HepG2 (cell line): ENCODE results near the gene ASTN2. TPM values are rescaled to one million over a fixed set of nuclear protein-coding genes. Genes with fewer than 3 reads are reported as not detected.

Source experiments
- ATM ChIP-seq: fragments of 450-650 bp; IDR thresholded peaks from 2 replicates; pipeline ENCODE4 v1.7.1; 2017; ENCODE audit warnings: mild to moderate bottlenecking, borderline replicate concordance
- BORCS8-MEF2B ChIP-seq: sonication (generic); formaldehyde crosslinking; IDR thresholded peaks from 2 replicates; pipeline ENCODE4 v1.8.0; 2022; ENCODE audit warnings: mild to moderate bottlenecking, missing genetic modification reagents
- ELF1 ChIP-seq: sonication (generic); formaldehyde crosslinking; IDR thresholded peaks from 2 replicates; pipeline ENCODE4 v1.4.0; 2020; ENCODE audit warnings: missing genetic modification reagents
- GZF1 ChIP-seq: sonication (generic); formaldehyde crosslinking; IDR thresholded peaks from 2 replicates; pipeline ENCODE4 v1.5.1; 2020; ENCODE audit warnings: mild to moderate bottlenecking, missing genetic modification reagents
- HNF4A ChIP-seq: sonication (generic); formaldehyde crosslinking; IDR thresholded peaks from 2 replicates; pipeline ENCODE4 v1.4.0; 2020; ENCODE audit warnings: missing genetic modification reagents
- IRF2 ChIP-seq: IDR thresholded peaks from 2 replicates; pipeline ENCODE4 v1.6.1; 2018; ENCODE audit warnings: missing genetic modification reagents, missing compliant biosample characterization
- KLF16 ChIP-seq, 2 experiments: sonication (generic) in 1 of 2; formaldehyde crosslinking in 1 of 2; IDR thresholded peaks; 2 replicates each; pipeline versions ENCODE4 v1.6.1 to v1.8.0; 2016 to 2023; ENCODE audit warnings: missing genetic modification reagents in 2 of 2, missing compliant biosample characterization in 1 of 2
- MAFK ChIP-seq, 2 experiments: IDR thresholded peaks in 1 of 2; conservative IDR thresholded peaks in 1 of 2; 2 replicates each; pipeline ENCODE4 v1.6.1; 2011; ENCODE audit warnings: improper control_type of control experiment in 2 of 2, low read length in 2 of 2
- MXI1 ChIP-seq: IDR thresholded peaks from 3 replicates; pipeline ENCODE4 v1.6.1; 2012; ENCODE audit warnings: low read depth, low read length, inconsistent platforms, borderline replicate concordance
- NAIF1 ChIP-seq: sonication (generic); formaldehyde crosslinking; IDR thresholded peaks from 2 replicates; pipeline ENCODE4 v1.5.0; 2020; ENCODE audit warnings: mild to moderate bottlenecking, missing genetic modification reagents, borderline replicate concordance
- SMC3 ChIP-seq: IDR thresholded peaks from 2 replicates; pipeline ENCODE4 v1.6.1; 2011; ENCODE audit warnings: low read length, improper control_type of control experiment
- TBP ChIP-seq: sonication (generic); formaldehyde crosslinking; IDR thresholded peaks from 2 replicates; pipeline ENCODE4 v1.5.0; 2020; ENCODE audit warnings: missing genetic modification reagents
- ZNF101 ChIP-seq: sonication (generic); formaldehyde crosslinking; IDR thresholded peaks from 2 replicates; pipeline ENCODE4 v1.4.0; 2020; ENCODE audit warnings: mild to moderate bottlenecking, low read depth, missing genetic modification reagents, borderline replicate concordance
- ZNF205 ChIP-seq: IDR thresholded peaks from 2 replicates; pipeline ENCODE4 v1.6.1; 2018; ENCODE audit warnings: missing biosample characterization, missing genetic modification reagents
- ZNF354B ChIP-seq: sonication (generic); formaldehyde crosslinking; IDR thresholded peaks from 2 replicates; pipeline ENCODE4 v1.8.0; 2022; ENCODE audit warnings: mild to moderate bottlenecking, missing genetic modification reagents
- ZNF577 ChIP-seq: sonication (generic); formaldehyde crosslinking; IDR thresholded peaks from 2 replicates; pipeline ENCODE4 v1.4.0; 2020; ENCODE audit warnings: mild to moderate bottlenecking, low read depth, missing genetic modification reagents, borderline replicate concordance
- polyA plus RNA-seq, 8 experiments: library from polyadenylated mRNA; depleted of rRNA in 3 of 8; stranded (reverse) in 7 of 8; unstranded in 1 of 8; fragments of >200 nt; fragmentation: Illumina TruSeq in 4 of 8; extraction: Trizol in 4 of 8; gene quantifications; 2 replicates each; pipeline versions ENCODE4 v1.2.1 to v1.2.3, GENCODE V29; 2011 to 2016; ENCODE audit warnings: low read depth in 4 of 8, missing spikeins in 1 of 8, mixed read lengths in 1 of 8; ENCODE audit not compliant: insufficient read depth in 1 of 8
- total RNA-seq, 5 experiments: library from RNA; depleted of rRNA; stranded (reverse); fragments of >200 nt; fragmentation: Illumina TruSeq; extraction: Trizol; gene quantifications; 2 replicates each; pipeline ENCODE4 v1.2.3, GENCODE V29; 2016; ENCODE audit warnings: low read depth in 1 of 5
- TF ChIP-seq, protein P1 (sequence below): sonication (generic); formaldehyde crosslinking; IDR thresholded peaks from 2 replicates; pipeline ENCODE4 v1.5.0; 2020; ENCODE audit warnings: missing genetic modification reagents
- TF ChIP-seq, protein P2 (sequence below): sonication (generic); formaldehyde crosslinking; IDR thresholded peaks from 2 replicates; pipeline ENCODE4 v1.4.0; 2020; ENCODE audit warnings: mild to moderate bottlenecking, missing genetic modification reagents
- TF ChIP-seq, protein P3 (sequence below): sonication (generic); formaldehyde crosslinking; IDR thresholded peaks from 2 replicates; pipeline ENCODE4 v1.9.0; 2021; ENCODE audit warnings: missing genetic modification reagents, borderline replicate concordance
- TF ChIP-seq, protein P4 (sequence below): sonication (generic); formaldehyde crosslinking; IDR thresholded peaks from 2 replicates; pipeline ENCODE4 v1.8.0; 2022; ENCODE audit warnings: mild to moderate bottlenecking, missing genetic modification reagents, moderate library complexity
- TF ChIP-seq, protein P5 (sequence below): sonication (generic); formaldehyde crosslinking; IDR thresholded peaks from 2 replicates; pipeline ENCODE4 v1.4.0; 2020; ENCODE audit warnings: missing genetic modification reagents, borderline replicate concordance

Gene ASTN2
- total and polyA plus RNA-seq, 2 of the 13 experiments (the other 11 are each of a cell fraction or from before 2014, with no cell fraction given): 5.2 to 13.5 TPM

DNA sequence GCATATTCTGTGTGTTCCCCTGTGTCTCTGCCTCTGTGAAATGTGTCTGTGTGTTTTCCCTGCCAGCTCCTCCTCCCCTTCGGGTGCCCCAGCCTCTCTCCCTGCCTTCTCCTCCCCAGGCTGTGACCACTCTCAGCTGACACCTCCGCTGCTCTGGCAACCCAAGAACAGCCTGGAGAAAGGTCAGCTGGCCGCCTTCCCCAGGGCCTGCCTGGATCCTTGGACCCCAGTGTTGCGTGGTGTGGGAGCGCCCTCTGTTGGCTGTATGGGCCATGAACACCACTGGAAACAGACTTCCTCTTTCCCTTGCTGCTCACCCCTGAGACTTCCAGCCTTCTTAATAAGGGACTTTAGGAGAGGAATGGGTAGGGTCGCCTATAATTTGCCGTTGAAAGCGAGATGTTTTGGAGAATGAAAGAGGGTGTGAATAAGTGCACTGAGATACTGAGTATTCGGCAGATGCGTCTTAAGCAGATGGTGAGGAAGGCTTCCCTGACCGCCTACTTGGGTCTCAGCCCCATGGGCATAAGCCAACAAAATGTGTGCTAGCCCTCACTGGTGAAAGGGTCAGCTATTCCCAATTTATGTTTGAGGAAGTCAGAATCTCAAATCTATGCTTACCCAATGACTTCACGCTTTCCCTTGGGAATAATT is 842.6 kb downstream of the ASTN2 start (continued):
- TF ChIP-seq IRF2 (CRISPR knock-in tag) (peak; percentile 72; the same call in 1 of the 2 replicates), ATM (no peak), BORCS8-MEF2B (CRISPR knock-in tag) (no peak), TBP (CRISPR knock-in tag) (no peak), KLF16 (CRISPR knock-in tag; IDR thresholded peaks at IDR 0.05) (no peak), ZNF205 (CRISPR knock-in tag) (no peak), SMC3 (peak; percentile 87), HNF4A (peak; percentile 38), ZNF577 (no peak), ZNF101 (CRISPR knock-in tag) (no peak), GZF1 (no peak), ELF1 (CRISPR knock-in tag) (no peak; the same call in 1 of the 2 replicates), ZNF354B (CRISPR knock-in tag) (no peak), MXI1 (no peak), NAIF1 (CRISPR knock-in tag) (no peak), MAFK (conservative IDR thresholded peaks at IDR 0.05 in 1 of 2, IDR thresholded peaks at IDR 0.05 in 1 of 2; ENCODE audit: low read length in 2 of 2) (no peak)
- TF ChIP-seq, protein P1, sequence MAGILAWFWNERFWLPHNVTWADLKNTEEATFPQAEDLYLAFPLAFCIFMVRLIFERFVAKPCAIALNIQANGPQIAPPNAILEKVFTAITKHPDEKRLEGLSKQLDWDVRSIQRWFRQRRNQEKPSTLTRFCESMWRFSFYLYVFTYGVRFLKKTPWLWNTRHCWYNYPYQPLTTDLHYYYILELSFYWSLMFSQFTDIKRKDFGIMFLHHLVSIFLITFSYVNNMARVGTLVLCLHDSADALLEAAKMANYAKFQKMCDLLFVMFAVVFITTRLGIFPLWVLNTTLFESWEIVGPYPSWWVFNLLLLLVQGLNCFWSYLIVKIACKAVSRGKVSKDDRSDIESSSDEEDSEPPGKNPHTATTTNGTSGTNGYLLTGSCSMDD: no peak
- TF ChIP-seq, protein P2, sequence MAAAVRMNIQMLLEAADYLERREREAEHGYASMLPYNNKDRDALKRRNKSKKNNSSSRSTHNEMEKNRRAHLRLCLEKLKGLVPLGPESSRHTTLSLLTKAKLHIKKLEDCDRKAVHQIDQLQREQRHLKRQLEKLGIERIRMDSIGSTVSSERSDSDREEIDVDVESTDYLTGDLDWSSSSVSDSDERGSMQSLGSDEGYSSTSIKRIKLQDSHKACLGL (CRISPR knock-in tag): no peak
- TF ChIP-seq, protein P3, sequence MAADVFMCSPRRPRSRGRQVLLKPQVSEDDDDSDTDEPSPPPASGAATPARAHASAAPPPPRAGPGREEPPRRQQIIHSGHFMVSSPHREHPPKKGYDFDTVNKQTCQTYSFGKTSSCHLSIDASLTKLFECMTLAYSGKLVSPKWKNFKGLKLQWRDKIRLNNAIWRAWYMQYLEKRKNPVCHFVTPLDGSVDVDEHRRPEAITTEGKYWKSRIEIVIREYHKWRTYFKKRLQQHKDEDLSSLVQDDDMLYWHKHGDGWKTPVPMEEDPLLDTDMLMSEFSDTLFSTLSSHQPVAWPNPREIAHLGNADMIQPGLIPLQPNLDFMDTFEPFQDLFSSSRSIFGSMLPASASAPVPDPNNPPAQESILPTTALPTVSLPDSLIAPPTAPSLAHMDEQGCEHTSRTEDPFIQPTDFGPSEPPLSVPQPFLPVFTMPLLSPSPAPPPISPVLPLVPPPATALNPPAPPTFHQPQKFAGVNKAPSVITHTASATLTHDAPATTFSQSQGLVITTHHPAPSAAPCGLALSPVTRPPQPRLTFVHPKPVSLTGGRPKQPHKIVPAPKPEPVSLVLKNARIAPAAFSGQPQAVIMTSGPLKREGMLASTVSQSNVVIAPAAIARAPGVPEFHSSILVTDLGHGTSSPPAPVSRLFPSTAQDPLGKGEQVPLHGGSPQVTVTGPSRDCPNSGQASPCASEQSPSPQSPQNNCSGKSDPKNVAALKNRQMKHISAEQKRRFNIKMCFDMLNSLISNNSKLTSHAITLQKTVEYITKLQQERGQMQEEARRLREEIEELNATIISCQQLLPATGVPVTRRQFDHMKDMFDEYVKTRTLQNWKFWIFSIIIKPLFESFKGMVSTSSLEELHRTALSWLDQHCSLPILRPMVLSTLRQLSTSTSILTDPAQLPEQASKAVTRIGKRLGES (CRISPR knock-in tag): no peak
- TF ChIP-seq, protein P4, sequence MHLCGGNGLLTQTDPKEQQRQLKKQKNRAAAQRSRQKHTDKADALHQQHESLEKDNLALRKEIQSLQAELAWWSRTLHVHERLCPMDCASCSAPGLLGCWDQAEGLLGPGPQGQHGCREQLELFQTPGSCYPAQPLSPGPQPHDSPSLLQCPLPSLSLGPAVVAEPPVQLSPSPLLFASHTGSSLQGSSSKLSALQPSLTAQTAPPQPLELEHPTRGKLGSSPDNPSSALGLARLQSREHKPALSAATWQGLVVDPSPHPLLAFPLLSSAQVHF (CRISPR knock-in tag): no peak
- TF ChIP-seq, protein P5, sequence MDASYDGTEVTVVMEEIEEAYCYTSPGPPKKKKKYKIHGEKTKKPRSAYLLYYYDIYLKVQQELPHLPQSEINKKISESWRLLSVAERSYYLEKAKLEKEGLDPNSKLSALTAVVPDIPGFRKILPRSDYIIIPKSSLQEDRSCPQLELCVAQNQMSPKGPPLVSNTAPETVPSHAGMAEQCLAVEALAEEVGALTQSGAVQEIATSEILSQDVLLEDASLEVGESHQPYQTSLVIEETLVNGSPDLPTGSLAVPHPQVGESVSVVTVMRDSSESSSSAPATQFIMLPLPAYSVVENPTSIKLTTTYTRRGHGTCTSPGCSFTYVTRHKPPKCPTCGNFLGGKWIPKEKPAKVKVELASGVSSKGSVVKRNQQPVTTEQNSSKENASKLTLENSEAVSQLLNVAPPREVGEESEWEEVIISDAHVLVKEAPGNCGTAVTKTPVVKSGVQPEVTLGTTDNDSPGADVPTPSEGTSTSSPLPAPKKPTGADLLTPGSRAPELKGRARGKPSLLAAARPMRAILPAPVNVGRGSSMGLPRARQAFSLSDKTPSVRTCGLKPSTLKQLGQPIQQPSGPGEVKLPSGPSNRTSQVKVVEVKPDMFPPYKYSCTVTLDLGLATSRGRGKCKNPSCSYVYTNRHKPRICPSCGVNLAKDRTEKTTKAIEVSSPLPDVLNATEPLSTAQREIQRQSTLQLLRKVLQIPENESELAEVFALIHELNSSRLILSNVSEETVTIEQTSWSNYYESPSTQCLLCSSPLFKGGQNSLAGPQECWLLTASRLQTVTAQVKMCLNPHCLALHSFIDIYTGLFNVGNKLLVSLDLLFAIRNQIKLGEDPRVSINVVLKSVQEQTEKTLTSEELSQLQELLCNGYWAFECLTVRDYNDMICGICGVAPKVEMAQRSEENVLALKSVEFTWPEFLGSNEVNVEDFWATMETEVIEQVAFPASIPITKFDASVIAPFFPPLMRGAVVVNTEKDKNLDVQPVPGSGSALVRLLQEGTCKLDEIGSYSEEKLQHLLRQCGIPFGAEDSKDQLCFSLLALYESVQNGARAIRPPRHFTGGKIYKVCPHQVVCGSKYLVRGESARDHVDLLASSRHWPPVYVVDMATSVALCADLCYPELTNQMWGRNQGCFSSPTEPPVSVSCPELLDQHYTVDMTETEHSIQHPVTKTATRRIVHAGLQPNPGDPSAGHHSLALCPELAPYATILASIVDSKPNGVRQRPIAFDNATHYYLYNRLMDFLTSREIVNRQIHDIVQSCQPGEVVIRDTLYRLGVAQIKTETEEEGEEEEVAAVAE (CRISPR knock-in tag): no peak
